ENCODE results near the gene YPEL4. TPM values are rescaled to one million over a fixed set of nuclear protein-coding genes. Genes with fewer than 3 reads are reported as not detected.
"Not testable (repeated sequence)": the region's sequence is repeated elsewhere in the genome, so short reads cannot be mapped to it uniquely, and the experiment has no call there.

YPEL4 gene
- 0.44 and 0.78 TPM in 2 replicates for total RNA-seq

DNA sequence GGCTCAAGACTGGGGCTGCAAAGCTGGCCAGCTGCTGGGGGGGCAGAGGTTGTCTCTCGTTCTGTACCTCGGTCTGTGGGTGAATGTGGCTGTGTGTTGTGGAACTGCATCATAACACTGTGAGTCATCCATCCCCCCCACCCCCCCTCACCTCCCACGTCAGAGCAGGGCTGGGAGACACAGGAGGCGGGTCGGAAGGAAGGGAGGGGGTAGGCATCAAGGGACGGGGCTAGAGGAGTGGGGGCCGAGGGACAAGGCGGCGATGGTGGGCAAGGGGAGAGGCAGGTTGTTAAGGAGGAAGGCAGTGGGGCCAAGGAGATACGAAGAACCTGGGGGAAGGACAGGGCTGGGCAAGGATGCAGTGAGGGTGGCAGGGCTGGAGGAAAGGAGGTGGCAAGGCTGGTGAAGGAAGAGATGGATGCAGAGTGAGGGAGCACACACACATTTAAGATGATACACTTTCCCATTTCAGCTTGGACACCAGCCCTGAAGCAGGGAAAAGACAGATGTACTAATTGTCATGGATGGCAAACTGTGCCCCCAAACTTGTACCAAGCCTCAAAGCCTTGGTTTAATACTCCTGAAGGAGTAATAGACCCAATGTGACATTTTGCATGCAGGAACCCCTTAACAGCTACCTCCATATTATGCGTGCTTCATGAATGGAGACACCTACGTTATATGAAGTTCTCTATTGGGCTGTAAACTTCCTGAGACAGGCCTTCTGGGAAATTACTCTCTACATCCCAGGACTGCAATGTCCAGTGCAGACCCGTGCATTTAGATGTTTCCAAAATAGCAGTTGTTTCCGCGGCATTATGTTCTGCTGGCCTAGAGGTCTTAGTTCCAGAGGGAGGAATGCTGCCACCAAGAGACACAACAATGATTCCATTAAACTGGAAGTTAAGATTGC is at the start of gene YPEL4:
YPEL4 (minus strand) TSS at position 87 of the 913 bp plus-strand sequence. CDS start 2,805 bp downstream, outside the sequence.
- intact Hi-C loops (cut with micrococcal nuclease), result loop anchor here (1.0 to 10.0 kb wide), 5 partner anchors 7 to 1905 kb away; partner anchors contain the start of genes CLP1 and SLC43A3

DNA sequence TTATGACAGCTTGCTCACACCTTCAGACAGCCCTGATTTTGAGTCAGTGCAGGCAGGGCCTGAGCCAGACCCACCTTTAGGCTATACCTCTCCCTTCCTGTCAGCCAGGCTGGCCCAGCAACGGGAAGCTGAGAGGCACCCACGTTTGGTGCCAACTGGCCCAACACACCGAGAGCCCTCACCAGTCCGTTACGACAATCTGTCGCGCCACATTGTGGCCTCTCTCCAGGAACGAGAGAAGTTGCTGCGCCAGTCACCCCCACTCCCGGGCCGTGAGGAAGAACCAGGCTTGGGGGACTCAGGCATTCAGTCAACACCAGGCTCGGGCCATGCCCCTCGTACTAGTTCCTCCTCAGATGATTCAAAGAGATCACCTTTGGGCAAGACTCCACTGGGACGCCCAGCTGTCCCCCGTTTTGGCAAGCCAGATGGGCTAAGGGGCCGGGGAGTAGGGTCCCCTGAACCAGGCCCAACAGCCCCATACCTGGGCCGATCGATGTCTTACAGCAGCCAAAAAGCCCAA is 49.2 kb upstream of the YPEL4 start:
- intact Hi-C loops (cut with micrococcal nuclease), result no loop called here

GRCh38 chr11:57690474-57690873 is 40.8 kb upstream of the YPEL4 start:
- intact Hi-C loops (cut with micrococcal nuclease), result not testable (repeated sequence)

DNA sequence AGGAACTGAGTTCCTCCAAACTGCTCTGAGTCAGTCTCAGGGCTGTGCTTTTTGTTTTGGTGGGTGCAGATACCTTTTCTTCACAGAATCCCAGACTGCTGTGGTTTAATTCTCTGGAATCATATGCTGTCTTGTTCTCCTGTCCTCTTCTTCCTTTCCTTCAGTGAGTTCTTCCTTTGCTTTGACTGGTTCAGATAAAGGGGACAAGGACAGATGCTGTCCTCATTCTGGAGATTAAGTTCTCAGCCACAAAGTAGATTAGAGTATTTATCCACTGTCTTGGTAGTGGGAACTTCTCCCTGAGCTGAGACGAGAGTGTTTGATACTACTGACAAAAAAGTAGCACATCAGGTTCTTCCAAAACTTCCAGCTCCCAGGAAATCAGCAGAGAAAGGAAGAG is 31.5 kb upstream of the YPEL4 start:
- intact Hi-C loops (cut with micrococcal nuclease), result no loop called here

DNA sequence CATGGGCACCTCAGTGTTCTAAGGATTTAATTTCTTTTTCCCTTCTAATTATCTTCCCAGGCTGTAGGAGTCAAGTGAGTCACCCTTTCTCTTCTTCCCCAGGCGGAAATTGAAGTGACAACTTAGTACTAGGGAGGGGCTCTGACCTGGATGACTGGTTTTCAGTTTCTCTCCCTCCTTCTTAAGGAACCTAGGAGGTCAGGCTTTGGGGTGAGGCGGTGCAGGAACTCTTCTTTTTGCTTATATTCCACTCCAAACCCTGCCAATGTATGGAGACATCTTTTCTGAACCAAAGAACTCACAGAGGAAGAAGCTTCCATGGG is 30.8 kb upstream of the YPEL4 start:
- intact Hi-C loops (cut with micrococcal nuclease), result no loop called here

DNA sequence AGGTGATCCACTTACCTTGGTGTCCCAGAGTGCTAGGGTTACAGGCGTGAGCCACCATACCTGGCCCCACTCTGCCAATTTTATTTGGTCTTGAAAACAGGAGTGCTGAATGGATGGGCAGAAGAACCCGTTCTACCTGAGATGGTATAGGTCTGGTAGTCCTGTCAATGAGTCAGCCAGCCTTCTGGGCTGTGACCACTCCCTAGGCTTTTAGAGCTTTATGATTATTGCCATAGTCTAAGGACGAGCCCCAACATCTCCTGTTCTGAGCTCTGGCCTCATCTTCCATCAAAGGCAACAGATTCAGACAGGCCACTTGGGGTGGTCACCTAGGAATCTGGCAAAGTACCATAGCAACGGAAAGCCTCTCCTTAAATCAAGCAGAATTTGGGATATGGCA is 29.7 kb upstream of the YPEL4 start:
- intact Hi-C loops (cut with micrococcal nuclease), result no loop called here

- intact Hi-C loops (cut with micrococcal nuclease), result no loop called here
Observed at GRCh38 chr11:57675176-57675941, 25.6 kb upstream of the YPEL4 start.

GRCh38 chr11:57674251-57674650 is 24.5 kb upstream of the YPEL4 start:
- intact Hi-C loops (cut with micrococcal nuclease), result no loop called here

GRCh38 chr11:57668434-57668782 is 18.7 kb upstream of the YPEL4 start:
- intact Hi-C loops (cut with micrococcal nuclease), result loop anchor here (1.0 to 5.0 kb wide), 2 partner anchors 132 to 1949 kb away; partner anchors contain the start of gene OSBP

DNA sequence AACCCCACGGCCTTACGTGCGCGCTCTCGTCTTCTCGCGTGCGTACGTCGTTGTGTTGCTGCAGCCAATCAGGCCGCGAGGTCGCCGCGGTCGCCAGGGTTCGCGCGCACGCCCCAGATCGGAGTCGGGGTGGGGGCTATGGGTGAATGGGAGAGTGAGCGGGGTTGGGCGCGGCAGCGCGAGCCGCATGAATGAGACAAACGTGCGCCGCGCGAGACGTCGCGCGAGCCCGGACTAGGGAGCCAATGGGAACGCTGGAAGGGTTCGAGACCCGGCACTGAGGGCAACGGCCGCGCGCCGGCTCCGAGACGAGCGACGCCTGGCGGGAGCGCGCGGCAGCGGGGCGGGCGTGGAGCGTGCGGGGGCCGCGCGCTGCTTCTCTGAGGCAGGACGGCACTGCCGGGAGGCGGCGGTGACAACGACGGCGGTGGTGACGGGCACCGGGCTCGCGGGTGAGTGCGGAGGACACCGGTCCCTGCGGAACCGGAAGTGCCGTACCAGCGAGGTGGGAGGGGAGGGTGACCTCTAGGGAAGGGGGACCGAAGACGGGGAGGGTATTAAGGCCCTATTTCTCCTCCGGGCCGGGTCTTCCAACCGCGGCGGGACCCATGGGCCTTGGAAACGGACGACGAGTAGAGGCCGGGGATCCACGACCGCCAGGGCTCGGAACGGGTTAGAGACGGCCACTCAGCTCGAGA is 18.2 kb upstream of the YPEL4 start, which contains the start of gene ZDHHC5:
ZDHHC5 (plus strand) TSS at position 379 of the 698 bp plus-strand sequence. CDS start 4,977 bp downstream, outside the sequence.
- intact Hi-C loops (cut with micrococcal nuclease), result loop anchor here (1.0 to 5.0 kb wide), 14 partner anchors 11 to 1949 kb away; partner anchors contain the start of genes CLP1, FAM111A, MED19 and OSBP

DNA sequence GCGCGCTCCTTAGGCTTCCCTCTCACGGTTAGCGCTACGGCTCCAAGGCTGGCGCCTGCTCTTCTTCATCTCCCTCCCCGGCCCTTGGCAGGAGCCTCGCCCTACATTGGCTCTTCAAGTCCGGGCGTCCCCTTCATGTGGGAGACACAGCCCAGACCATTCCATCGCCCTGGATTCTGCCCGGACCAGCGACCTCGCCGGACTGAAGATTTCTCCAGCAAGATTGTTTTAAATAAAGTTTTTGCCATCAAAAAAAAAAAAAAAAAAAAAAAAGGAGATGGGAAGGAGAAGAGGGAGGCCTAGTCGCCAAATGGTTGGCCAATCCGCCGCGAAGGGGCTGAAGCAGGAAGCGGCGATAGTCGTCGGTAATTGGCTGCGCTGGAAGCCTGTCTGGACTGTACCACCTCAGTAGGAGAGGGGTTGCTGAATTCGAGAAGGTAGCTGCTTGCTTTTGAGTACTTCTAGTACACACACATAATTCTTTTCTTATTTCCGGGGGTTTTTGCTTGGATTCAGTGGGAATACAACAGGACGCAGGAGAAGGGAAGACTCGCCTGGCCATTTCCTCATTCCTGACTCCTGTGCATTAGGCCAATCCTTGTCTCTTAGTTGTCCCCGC is 17.5 kb upstream of the YPEL4 start:
- intact Hi-C loops (cut with micrococcal nuclease), result loop anchor here (1.0 to 5.0 kb wide), 13 partner anchors 10 to 1950 kb away; partner anchors contain the start of genes CLP1, FAM111A, MED19 and OSBP

DNA sequence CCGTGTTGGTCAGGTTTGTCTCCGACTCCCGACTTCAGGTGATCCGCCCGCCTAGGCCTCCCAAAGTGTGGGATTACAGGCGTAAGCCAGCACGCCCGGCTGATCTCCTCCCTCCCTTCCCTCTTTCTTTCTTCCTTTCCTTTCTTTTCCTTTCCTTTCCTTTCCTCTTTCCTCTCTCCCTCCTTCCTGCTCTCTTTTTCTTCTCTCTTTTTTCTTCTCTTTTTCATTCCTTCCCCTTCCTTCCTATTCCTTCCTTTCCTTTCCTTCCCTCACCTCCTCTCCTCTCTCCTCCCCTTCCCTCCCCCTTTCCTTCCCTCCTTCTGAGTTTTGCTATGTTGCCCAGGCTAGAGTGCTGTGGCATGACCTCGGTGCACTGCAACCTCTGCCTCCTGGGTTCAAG is 14.3 kb upstream of the YPEL4 start:
- intact Hi-C loops (cut with micrococcal nuclease), result no loop called here

- intact Hi-C loops (cut with micrococcal nuclease), result no loop called here
Observed at GRCh38 chr11:57662893-57663292, 13.2 kb upstream of the YPEL4 start.

DNA sequence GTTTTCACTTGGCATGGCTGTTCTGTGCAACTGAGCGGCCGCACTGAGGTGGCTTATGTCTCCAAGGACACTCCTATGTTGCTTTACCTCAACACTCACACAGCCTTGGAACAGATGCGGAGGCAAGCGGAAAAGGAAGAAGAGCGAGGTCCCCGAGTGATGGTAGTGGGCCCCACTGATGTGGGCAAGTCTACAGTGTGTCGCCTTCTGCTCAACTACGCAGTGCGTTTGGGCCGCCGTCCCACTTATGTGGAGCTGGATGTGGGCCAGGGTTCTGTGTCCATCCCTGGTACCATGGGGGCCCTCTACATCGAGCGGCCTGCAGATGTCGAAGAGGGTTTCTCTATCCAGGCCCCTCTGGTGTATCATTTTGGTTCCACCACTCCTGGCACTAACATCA is 10.0 kb upstream of the YPEL4 start:
- intact Hi-C loops (cut with micrococcal nuclease), result loop anchor here (10.0 kb wide), 1 partner anchor 1895 kb away; no protein-coding TSS in a partner anchor

- intact Hi-C loops (cut with micrococcal nuclease), result loop anchor here (10.0 kb wide), 1 partner anchor 1897 kb away; no protein-coding TSS in a partner anchor
Observed at GRCh38 chr11:57658023-57658361, 8.3 kb upstream of the YPEL4 start.

- intact Hi-C loops (cut with micrococcal nuclease), result loop anchor here (1.0 to 10.0 kb wide), 13 partner anchors 8 to 1897 kb away; partner anchors contain the start of genes MED19, SELENOH, SSRP1 and TIMM10
Observed at GRCh38 chr11:57657194-57658022, 7.7 kb upstream of the YPEL4 start, which contains the start of gene CLP1. TSS of gene CLP1 (plus strand) at chr11:57657762. CDS start at chr11:57659477, 1,715 bp downstream.

- intact Hi-C loops (cut with micrococcal nuclease), result loop anchor here (1.0 to 10.0 kb wide), 13 partner anchors 8 to 1898 kb away; partner anchors contain the start of genes MED19, SELENOH, SSRP1 and TIMM10
Observed at GRCh38 chr11:57656885-57657193, 7.1 kb upstream of the YPEL4 start.

DNA sequence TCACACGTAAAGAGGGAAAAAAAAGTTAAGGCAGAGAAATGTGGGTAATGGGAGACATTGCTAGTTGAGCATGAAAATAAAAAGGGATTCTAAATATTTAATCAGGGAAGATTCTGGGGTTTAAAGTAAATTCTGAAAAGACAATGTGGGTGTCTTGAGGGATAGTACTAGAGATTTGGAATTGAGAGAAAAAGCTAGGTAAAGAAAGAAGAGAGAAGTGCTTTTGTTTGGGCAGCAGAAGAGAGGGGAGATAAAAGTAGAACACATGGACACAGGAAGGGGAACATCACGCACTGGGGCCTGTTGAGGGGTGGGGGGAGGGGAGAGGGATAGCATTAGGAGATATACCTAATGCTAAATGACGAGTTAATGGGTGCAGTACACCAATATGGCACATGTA is 3.5 kb upstream of the YPEL4 start:
- intact Hi-C loops (cut with micrococcal nuclease), result loop anchor here (10.0 kb wide), 1 partner anchor 1902 kb away; no protein-coding TSS in a partner anchor

GRCh38 chr11:57652662-57653061 is 3.0 kb upstream of the YPEL4 start:
- intact Hi-C loops (cut with micrococcal nuclease), result loop anchor here (10.0 kb wide), 1 partner anchor 1902 kb away; no protein-coding TSS in a partner anchor
